HK-2 (cell line): ENCODE data around the gene PATE4.

Source experiments
- DNase-seq: peaks from one replicate; pipeline ENCODE4 v3.0.0-alpha.2; 2018; ENCODE audit not compliant: unreplicated experiment

Gene PATE4

DNA sequence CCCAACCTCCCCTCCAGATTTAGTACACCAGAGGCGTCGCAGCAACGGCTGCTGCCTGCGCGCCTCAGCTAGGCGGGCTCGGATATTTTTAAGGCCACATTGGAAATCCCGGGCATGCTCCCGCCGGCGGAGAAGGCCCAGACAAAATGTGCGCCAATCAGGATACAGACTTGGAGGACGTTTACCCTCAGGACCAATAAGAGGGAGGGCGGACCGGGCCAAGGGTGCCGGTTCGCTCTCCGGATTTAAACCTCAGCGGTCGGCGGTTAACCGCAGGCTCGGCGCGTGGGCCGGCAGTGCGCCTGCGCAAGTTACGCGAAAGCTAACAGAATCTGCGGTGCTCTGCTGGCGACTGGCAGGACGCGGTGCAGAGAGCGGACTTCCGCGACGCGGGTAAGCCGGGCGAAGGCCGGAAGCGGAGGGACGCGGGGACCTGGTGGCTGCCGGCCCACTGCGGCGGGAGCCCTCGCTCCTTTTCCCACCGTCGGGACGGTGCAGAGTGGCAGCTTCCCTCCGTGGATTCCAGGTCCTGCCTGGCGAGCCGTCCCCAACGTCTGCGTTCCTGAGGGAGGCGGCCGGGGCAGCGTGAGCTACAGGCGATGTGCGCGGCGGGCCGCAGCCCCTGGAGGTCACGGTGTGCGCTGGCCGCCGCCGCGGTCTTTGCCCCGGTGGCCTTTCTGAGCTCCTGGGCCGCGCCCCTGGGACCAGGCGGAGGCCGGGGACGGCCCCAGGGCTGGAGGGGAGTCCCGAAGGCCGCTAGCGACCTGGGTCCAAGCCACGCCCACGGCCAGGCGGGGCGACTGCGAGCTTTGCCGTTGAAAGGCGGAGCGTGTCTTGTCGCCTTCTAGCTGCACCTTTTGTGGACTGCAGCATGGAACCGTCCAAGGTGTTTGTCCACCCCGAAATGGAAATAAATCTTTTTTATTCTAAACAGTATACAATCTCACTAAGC is 54.5 kb downstream of the PATE4 start, which contains the start of gene HYLS1:
HYLS1 (plus strand) TSS at position 296 of the 952 bp plus-strand sequence. CDS start 11,701 bp downstream, outside the sequence.
- DNase-seq, result peak; percentile 94
